HepG2 (cell line): ENCODE results near the gene DEUP1. TPM values are rescaled to one million over a fixed set of nuclear protein-coding genes. Genes with fewer than 3 reads are reported as not detected.

Experiments
- ATAC-seq: fragments of 200-7000 bp; cut with Tn5 transposase; 3 replicates; pipeline ENCODE4 v1.9.1; 2020; ENCODE audit warnings: mild to moderate bottlenecking, moderate library complexity
- BruUV-seq: library from RNA; stranded (reverse); fragments of 400-500 nt; replicated peaks from 2 replicates; lab custom pipeline; 2021; lab: Mats Ljungman, UMichigan
- CTCF ChIA-PET: fragments of 300-600 bp; formaldehyde crosslinking; extraction: SDS; loops from one replicate; lab custom pipeline; 2021; ENCODE audit warnings: low total read pairs, inconsistent platforms, low intra/inter-chr PET ratio; lab: Yijun Ruan, JAX
- POLR2A ChIA-PET: fragments of 350-600 bp; sonication (Branson Sonifier 250); formaldehyde crosslinking; loops from one replicate; lab custom pipeline; 2020; ENCODE audit warnings: antibody characterized with exemption, inconsistent platforms; lab: Yijun Ruan, JAX
- DNase-seq: peaks from one replicate; pipeline ENCODE4 v3.0.0-alpha.2; 2015; ENCODE audit warnings: low spot score
- FAIRE-seq: peaks from 3 replicates; lab custom pipeline; 2011; peaks lifted over from hg19 to GRCh38; lab: Jason Lieb, UNC
- H2AFZ ChIP-seq: one replicate; pipeline ENCODE4 v1.6.1; 2011; ENCODE audit warnings: low read length, inconsistent platforms
- H3K27ac ChIP-seq: fragments of 300-600 bp; 3 replicates; pipeline ENCODE4 v1.8.0; 2011; ENCODE audit warnings: mixed run types, mild to moderate bottlenecking, mixed read lengths, low read length, inconsistent platforms; ENCODE audit not compliant: insufficient read depth; ENCODE audit errors: extremely low read length
- H3K27me3 ChIP-seq, 2 experiments: fragments of 200-600 bp in 1 of 2; 2 replicates in 1 of 2; 3 replicates in 1 of 2; pipeline versions ENCODE4 v1.6.0 to v1.8.0; 2011; ENCODE audit warnings: low read length in 2 of 2, mild to moderate bottlenecking in 2 of 2, moderate library complexity in 2 of 2, inconsistent platforms in 1 of 2; ENCODE audit not compliant: insufficient read depth in 2 of 2, control insufficient read depth in 1 of 2
- H3K36me3 ChIP-seq, 2 experiments: fragments of 200-600 bp in 1 of 2; replicated peaks in 1 of 2; 2 replicates in 1 of 2; 3 replicates in 1 of 2; pipeline versions ENCODE4 v1.5.1 to v1.8.0; 2011; ENCODE audit warnings: low read length in 2 of 2, inconsistent platforms in 1 of 2; ENCODE audit not compliant: insufficient read depth in 2 of 2, control insufficient read depth in 1 of 2
- H3K4me1 ChIP-seq: 2 replicates; pipeline ENCODE4 v1.5.1; 2012; ENCODE audit warnings: low read length, inconsistent platforms; ENCODE audit not compliant: insufficient read depth
- H3K4me2 ChIP-seq: 2 replicates; pipeline ENCODE4 v1.6.0; 2011; ENCODE audit warnings: low read depth, low read length, inconsistent platforms
- H3K4me3 ChIP-seq, 3 experiments: fragments of 200-600 bp in 1 of 3; sonication (generic), shearing (Covaris generic) in 1 of 3; replicated peaks in 1 of 3; 2 replicates each; pipeline ENCODE4 v1.5.1; 2011 to 2016; ENCODE audit warnings: low read length in 3 of 3, inconsistent platforms in 2 of 3, low read depth in 2 of 3, mild to moderate bottlenecking in 2 of 3, control low read depth in 1 of 3, mixed read lengths in 1 of 3; ENCODE audit not compliant: insufficient read depth in 1 of 3
- H3K79me2 ChIP-seq: one replicate; pipeline ENCODE4 v1.6.1; 2011; ENCODE audit warnings: low read length, inconsistent platforms; ENCODE audit not compliant: insufficient read depth
- H3K9ac ChIP-seq: 2 replicates; pipeline ENCODE4 v1.6.0; 2011; ENCODE audit warnings: mild to moderate bottlenecking, low read depth, low read length, inconsistent platforms; ENCODE audit not compliant: insufficient read depth
- H3K9me3 ChIP-seq: 2 replicates; pipeline ENCODE4 v1.5.1; 2012; ENCODE audit warnings: mild to moderate bottlenecking, low read length
- H4K20me1 ChIP-seq: 2 replicates; pipeline ENCODE4 v1.6.0; 2011; ENCODE audit warnings: inconsistent platforms, mild to moderate bottlenecking, low read length, moderate library complexity; ENCODE audit not compliant: insufficient read depth
- FOSL2 ChIP-seq: sonication (generic); formaldehyde crosslinking; IDR thresholded peaks from 2 replicates; pipeline ENCODE4 v1.4.0; 2020; ENCODE audit warnings: missing genetic modification reagents
- NFKB2 ChIP-seq: sonication (generic); formaldehyde crosslinking; IDR thresholded peaks from 2 replicates; pipeline ENCODE4 v1.4.0; 2020; ENCODE audit warnings: missing genetic modification reagents, borderline replicate concordance
- NFYB ChIP-seq: sonication (generic); formaldehyde crosslinking; IDR thresholded peaks from 2 replicates; pipeline ENCODE4 v1.4.0; 2020; ENCODE audit warnings: missing genetic modification reagents
- PAXIP1 ChIP-seq: sonication (generic); formaldehyde crosslinking; conservative IDR thresholded peaks from 2 replicates; pipeline ENCODE4 v1.4.0; 2020; ENCODE audit warnings: mild to moderate bottlenecking, missing genetic modification reagents, moderate library complexity
- POLR2A ChIP-seq, 2 experiments: IDR thresholded peaks; 2 replicates each; pipeline ENCODE4 v1.6.1; 2011; ENCODE audit warnings: low read depth in 2 of 2, low read length in 2 of 2, mild to moderate bottlenecking in 1 of 2, moderate library complexity in 1 of 2; ENCODE audit not compliant: insufficient read depth in 1 of 2
- ZNF296 ChIP-seq: sonication (generic); formaldehyde crosslinking; conservative IDR thresholded peaks from 2 replicates; pipeline ENCODE4 v1.5.0; 2020; ENCODE audit warnings: mild to moderate bottlenecking, missing genetic modification reagents
- ZNF644 ChIP-seq: IDR thresholded peaks from 2 replicates; pipeline ENCODE4 v1.6.1; 2016; ENCODE audit warnings: low read depth
- ZNF883 ChIP-seq: sonication (generic); formaldehyde crosslinking; IDR thresholded peaks from 2 replicates; pipeline ENCODE4 v1.5.1; 2020; ENCODE audit warnings: mild to moderate bottlenecking, missing genetic modification reagents; ENCODE audit errors: not compliant biosample characterization
- WGBS: methylation state at CpG from one replicate; pipeline ENCODE4 v1.1.6; 2017; ENCODE audit warnings: low lambda C conversion rate; 5-methylcytosine and 5-hydroxymethylcytosine counted together
- in situ Hi-C: cut with HindIII; loops from 2 replicates; pipeline ENCODE4 v1.10.0; 2017; ENCODE audit warnings: low pct_unique_long_range_greater_than_20kb; ENCODE audit not compliant: extremely low pct_ligation_motif_present
- intact Hi-C: fragments of 100-400 bp; cut with micrococcal nuclease; formaldehyde crosslinking; loops from one replicate; pipeline ENCODE4 v1.10.0; 2022; ENCODE audit not compliant: unreplicated experiment
- polyA plus RNA-seq, 8 experiments: library from polyadenylated mRNA; depleted of rRNA in 3 of 8; stranded (reverse) in 7 of 8; unstranded in 1 of 8; fragments of >200 nt; fragmentation: Illumina TruSeq in 4 of 8; extraction: Trizol in 4 of 8; gene quantifications; 2 replicates each; pipeline versions ENCODE4 v1.2.1 to v1.2.3, GENCODE V29; 2011 to 2016; ENCODE audit warnings: low read depth in 4 of 8, missing spikeins in 1 of 8, mixed read lengths in 1 of 8; ENCODE audit not compliant: insufficient read depth in 1 of 8
- total RNA-seq, 5 experiments: library from RNA; depleted of rRNA; stranded (reverse); fragments of >200 nt; fragmentation: Illumina TruSeq; extraction: Trizol; gene quantifications; 2 replicates each; pipeline ENCODE4 v1.2.3, GENCODE V29; 2016; ENCODE audit warnings: low read depth in 1 of 5

DEUP1 gene
- total and polyA plus RNA-seq, 2 of the 13 experiments (the other 11 are each of a cell fraction or from before 2014, with no cell fraction given): not detected

GRCh38 chr11:93324500-93324899, 6.0 kb upstream of the DEUP1 start:
- ChIA-PET POLR2A (no interaction called here), CTCF (no interaction called here)
- TF ChIP-seq ZNF296 (CRISPR knock-in tag) (no peak), ZNF644 (CRISPR knock-in tag) (no peak), POLR2A (IDR thresholded peaks at IDR 0.05; ENCODE audit: insufficient read depth in 1 of 2, low read depth in 2 of 2, low read length in 2 of 2) (no peak), ZNF883 (no peak), FOSL2 (CRISPR knock-in tag) (no peak), NFKB2 (no peak), NFYB (CRISPR knock-in tag) (no peak), PAXIP1 (no peak)
- in situ Hi-C loops (no loop called here), intact Hi-C loops (no loop called here)
- Histone ChIP-seq H3K9ac (no peak overlapping the region), H3K27ac (no peak overlapping the region), H3K79me2 (no peaks in the 10 kb centered on the region), H3K9me3 (no peaks in the 10 kb centered on the region), H2AFZ (no peak overlapping the region), H3K4me2 (no peak overlapping the region), H3K36me3 (no peaks in the 10 kb centered on the region), H4K20me1 (no peaks in the 10 kb centered on the region), H3K4me3 (no peak overlapping the region), H3K4me1 (no peaks in the 10 kb centered on the region), H3K27me3 (no peaks in the 10 kb centered on the region)
- DNase-seq (no peak), ATAC-seq (no peak), FAIRE-seq (no peak)
- no TSS peak for BruUV-seq
- 2% methylated on average over 3 of the region's 3 CpGs for WGBS
